KOPT-K1 (cell line): Measurements from ENCODE around the gene EIF4EBP3.
A peak's percentile ranks its signal among the peaks of the same experiment; 100 is the strongest.

Experiments used
- H3K27ac ChIP-seq: fragments of 200-600 bp; sonication (generic); 2 replicates; pipeline ENCODE4 v1.5.1; 2016; ENCODE audit warnings: antibody characterized with exemption, mild to moderate bottlenecking, low read depth, low read length; ENCODE audit not compliant: poor library complexity, severe bottlenecking
- H3K36me3 ChIP-seq: fragments of 200-600 bp; sonication (generic); 2 replicates; pipeline ENCODE4 v1.5.1; 2017; ENCODE audit warnings: antibody characterized with exemption, mild to moderate bottlenecking, low read length, moderate library complexity; ENCODE audit not compliant: insufficient read depth
- H3K9me3 ChIP-seq: fragments of 200-600 bp; sonication (generic); 2 replicates; pipeline ENCODE4 v1.5.1; 2017; ENCODE audit warnings: antibody characterized with exemption, low read length, mild to moderate bottlenecking; ENCODE audit not compliant: insufficient read depth, poor library complexity, severe bottlenecking

Gene EIF4EBP3

GRCh38 chr5:140550147-140551079, 3.0 kb downstream of the EIF4EBP3 start:
- Histone ChIP-seq H3K36me3 (peaks cover 81% of the 10 kb centered on the region), H3K9me3 (no peaks in the 10 kb centered on the region), H3K27ac (no peak overlapping the region)

DNA sequence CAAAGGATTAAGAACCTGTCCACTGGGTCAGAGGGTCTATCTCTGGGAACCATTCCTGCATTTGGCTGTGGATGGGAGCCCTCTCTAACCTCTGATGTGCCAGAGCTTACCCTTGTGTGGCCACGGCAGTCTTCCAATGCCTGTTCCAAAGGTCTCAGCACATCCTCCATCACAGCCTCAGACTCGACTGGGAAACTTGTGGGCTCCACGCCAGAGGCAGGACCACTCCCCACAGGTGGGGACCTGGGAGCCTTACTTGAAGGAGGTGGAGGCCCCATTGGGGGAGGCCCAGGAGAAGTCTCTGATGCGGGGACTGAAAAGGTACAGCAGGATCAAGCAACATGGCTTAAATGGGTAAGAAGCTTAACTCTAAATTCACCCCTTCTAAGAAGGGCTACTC, 4.4 kb downstream of the EIF4EBP3 start:
- H3K36me3 ChIP-seq = peaks cover 68% of the 10 kb centered on the region
- H3K27ac ChIP-seq = no peak overlapping the region
- no peaks in the 10 kb centered on the region for H3K9me3 ChIP-seq

- H3K36me3 ChIP-seq = peaks cover 59% of the 10 kb centered on the region
- no peaks in the 10 kb centered on the region for H3K9me3 ChIP-seq
- no peak overlapping the region for H3K27ac ChIP-seq
Observed at GRCh38 chr5:140553657-140554056, 6.2 kb downstream of the EIF4EBP3 start.

- peak overlapping the region; percentile 25 for H3K27ac ChIP-seq
- H3K36me3 ChIP-seq = peaks cover 51% of the 10 kb centered on the region
- H3K9me3 ChIP-seq = no peaks in the 10 kb centered on the region
Observed at GRCh38 chr5:140554454-140554853, 7.0 kb downstream of the EIF4EBP3 start.

- Histone ChIP-seq H3K36me3 (peaks cover 37% of the 10 kb centered on the region), H3K9me3 (no peaks in the 10 kb centered on the region), H3K27ac (peak overlapping the region; percentile 67)
Observed at GRCh38 chr5:140555747-140556312, 8.4 kb downstream of the EIF4EBP3 start.

- Histone ChIP-seq H3K27ac (peak overlapping the region; percentile 67), H3K36me3 (peaks cover 31% of the 10 kb centered on the region), H3K9me3 (no peaks in the 10 kb centered on the region)
Observed at GRCh38 chr5:140556438-140556837, 9.0 kb downstream of the EIF4EBP3 start.

- Histone ChIP-seq H3K9me3 (no peaks in the 10 kb centered on the region), H3K27ac (peak within 1 kb of the TSS; percentile 67), H3K36me3 (peaks cover 23% of the 10 kb centered on the region)
Observed at GRCh38 chr5:140557136-140557805, 9.8 kb downstream of the EIF4EBP3 start, which contains the start of gene SRA1. Gene SRA1, minus strand, starts transcription at chr5:140557473. Its CDS starts 21 bp downstream, at chr5:140557452.

GRCh38 chr5:140557965-140558364, 10.5 kb downstream of the EIF4EBP3 start:
- no peaks in the 10 kb centered on the region for H3K9me3 ChIP-seq
- H3K36me3 ChIP-seq = peaks cover 17% of the 10 kb centered on the region
- peak overlapping the region; percentile 67 for H3K27ac ChIP-seq

DNA sequence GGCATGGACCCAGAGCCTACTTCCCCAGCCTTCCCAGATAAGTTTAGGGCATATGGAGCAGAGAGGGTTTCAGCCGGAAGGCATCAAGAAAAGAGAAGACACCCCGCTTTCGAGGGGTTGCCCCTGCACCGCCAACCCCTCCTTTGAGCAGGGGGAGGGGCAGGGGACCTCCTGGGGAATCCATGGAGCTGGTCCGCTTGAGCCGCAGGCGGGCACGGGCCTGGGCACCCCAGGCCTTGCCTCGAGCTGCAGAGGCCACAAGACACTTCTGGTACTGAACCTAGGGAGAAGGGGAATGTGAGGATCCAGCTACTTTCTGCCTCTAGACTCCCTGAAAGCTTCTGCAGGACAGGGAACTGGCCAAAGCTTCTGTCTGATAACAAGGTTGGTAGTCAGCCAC, 11.1 kb downstream of the EIF4EBP3 start:
- H3K27ac ChIP-seq = no peak overlapping the region
- H3K9me3 ChIP-seq = no peaks in the 10 kb centered on the region
- H3K36me3 ChIP-seq = peaks cover 11% of the 10 kb centered on the region; the same call in 1 of the 2 replicates

GRCh38 chr5:140560227-140560626, 12.8 kb downstream of the EIF4EBP3 start:
- Histone ChIP-seq H3K36me3 (no peaks in the 10 kb centered on the region; the same call in 1 of the 2 replicates), H3K27ac (no peak overlapping the region), H3K9me3 (no peaks in the 10 kb centered on the region)

- Histone ChIP-seq H3K36me3 (peaks cover 13% of the 10 kb centered on the region), H3K9me3 (no peaks in the 10 kb centered on the region), H3K27ac (no peak overlapping the region)
Observed at GRCh38 chr5:140561753-140562523, 14.5 kb downstream of the EIF4EBP3 start.

GRCh38 chr5:140563596-140563995, 16.1 kb downstream of the EIF4EBP3 start:
- Histone ChIP-seq H3K36me3 (peaks cover 29% of the 10 kb centered on the region), H3K27ac (peak overlapping the region; percentile 66), H3K9me3 (no peaks in the 10 kb centered on the region)

GRCh38 chr5:140564196-140565023, 16.9 kb downstream of the EIF4EBP3 start, which contains the start of the genes APBB3 and SLC35A4:
Gene APBB3, minus strand, starts transcription at chr5:140564598. Its CDS starts 353 bp downstream, at chr5:140564245.
Gene SLC35A4, plus strand, starts transcription at chr5:140564828. Its CDS starts 2,342 bp downstream, at chr5:140567170.
- peak within 1 kb of the TSS; percentile 66 for H3K27ac ChIP-seq
- H3K36me3 ChIP-seq = peaks cover 31% of the 10 kb centered on the region
- H3K9me3 ChIP-seq = no peaks in the 10 kb centered on the region
